Stimulated activated naive CD8-positive, alpha-beta T cell treated with anti-CD3 and anti-CD28 coated beads, Interleukin-15, amount 100 ng/mL, for 72 hours (primary cell): ENCODE data around the gene NAPSA.
"Not testable (repeated sequence)": the region's sequence is repeated elsewhere in the genome, so short reads cannot be mapped to it uniquely, and the experiment has no call there.

ENCODE experiments used
- ATAC-seq: fragments of 150-1000 bp; cut with Tn5 transposase; 2 replicates; pipeline ENCODE4 v1.10.0; 2021; ENCODE audit warnings: mild to moderate bottlenecking, moderate library complexity
- DNase-seq, 2 donors: peaks; one replicate each; pipeline ENCODE4 v3.0.0; 2021 to 2022
- H3K27ac Mint-ChIP-seq, 2 donors: one replicate each; pipeline ENCODE4 v1.8.0; 2022; ENCODE audit warnings: mild to moderate bottlenecking in 2 of 2, mixed read lengths in 2 of 2, moderate library complexity in 2 of 2
- H3K27me3 Mint-ChIP-seq: one replicate; pipeline ENCODE4 v1.8.0; 2022; ENCODE audit warnings: mixed read lengths
- H3K4me1 Mint-ChIP-seq: one replicate; pipeline ENCODE4 v1.8.0; 2022; ENCODE audit warnings: mild to moderate bottlenecking, mixed read lengths
- H3K4me3 Mint-ChIP-seq, 2 donors: one replicate each; pipeline ENCODE4 v1.8.0; 2022; ENCODE audit warnings: mild to moderate bottlenecking in 2 of 2, mixed read lengths in 2 of 2, moderate library complexity in 1 of 2
- H3K9me3 Mint-ChIP-seq, 2 donors: one replicate each; pipeline ENCODE4 v1.8.0; 2022; ENCODE audit warnings: mixed read lengths in 2 of 2

Gene NAPSA

DNA sequence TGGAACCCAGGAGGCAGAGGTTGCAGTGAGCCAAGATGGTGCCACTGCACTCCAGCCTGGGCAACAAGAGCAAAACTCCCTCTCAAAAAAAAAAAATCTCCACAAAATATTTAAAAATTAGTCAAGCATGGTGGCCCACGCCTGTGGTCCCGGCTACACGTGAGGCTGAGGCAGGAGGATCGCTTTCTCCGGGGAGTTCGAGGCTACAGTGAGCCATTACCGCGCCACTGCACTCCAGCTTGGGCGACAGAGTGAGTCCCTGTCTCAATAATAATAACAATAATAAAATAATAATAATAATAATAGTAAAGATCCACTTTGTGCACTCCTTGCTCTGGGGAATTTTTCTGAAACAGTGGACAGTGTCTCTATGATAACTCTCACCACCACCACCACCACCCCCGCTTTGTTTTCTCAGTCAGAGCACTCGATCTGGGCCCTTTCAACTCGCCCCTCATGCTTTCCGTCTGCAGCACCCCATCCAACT is 8.7 kb downstream of the NAPSA start:
- no peak overlapping the region for H3K27ac Mint-ChIP-seq

DNA sequence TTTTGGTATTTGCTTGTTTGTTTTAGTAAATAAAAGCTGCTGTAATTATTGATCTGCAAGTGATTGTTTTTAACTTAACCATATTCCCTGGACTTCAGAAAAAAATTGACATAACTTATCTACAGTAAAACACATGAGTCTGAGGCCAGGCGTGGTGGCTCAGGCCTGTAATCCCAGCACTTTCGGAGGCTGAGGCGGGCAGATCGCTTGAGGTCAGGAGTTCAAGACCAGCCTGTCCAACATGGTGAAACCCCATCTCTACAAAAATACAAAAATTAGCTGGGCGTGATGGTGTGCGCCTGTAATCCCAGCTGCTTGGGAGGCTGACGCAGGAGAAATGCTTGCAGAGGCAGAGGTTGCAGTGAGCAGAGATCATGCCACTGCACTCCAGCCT is 12.0 kb downstream of the NAPSA start:
- not testable (repeated sequence) for DNase-seq, ATAC-seq, H3K27me3 Mint-ChIP-seq, H3K4me3 Mint-ChIP-seq, H3K9me3 Mint-ChIP-seq
- Mint-ChIP-seq H3K27ac (peak overlapping the region in 1 of 2 donors; percentile 19), H3K4me1 (peaks cover 23% of the 10 kb centered on the region)

More for the DNA sequence above, 8.7 kb downstream of the NAPSA start:
- ATAC-seq, result no peak
- no peak for DNase-seq
- Mint-ChIP-seq H3K4me1 (peaks cover 48% of the 10 kb centered on the region), H3K9me3 (peaks cover 0 to 20% of the 10 kb centered on the region in 2 donors), H3K4me3 (peak overlapping the region; percentile 94 to 96), H3K27me3 (no peaks in the 10 kb centered on the region)

DNA sequence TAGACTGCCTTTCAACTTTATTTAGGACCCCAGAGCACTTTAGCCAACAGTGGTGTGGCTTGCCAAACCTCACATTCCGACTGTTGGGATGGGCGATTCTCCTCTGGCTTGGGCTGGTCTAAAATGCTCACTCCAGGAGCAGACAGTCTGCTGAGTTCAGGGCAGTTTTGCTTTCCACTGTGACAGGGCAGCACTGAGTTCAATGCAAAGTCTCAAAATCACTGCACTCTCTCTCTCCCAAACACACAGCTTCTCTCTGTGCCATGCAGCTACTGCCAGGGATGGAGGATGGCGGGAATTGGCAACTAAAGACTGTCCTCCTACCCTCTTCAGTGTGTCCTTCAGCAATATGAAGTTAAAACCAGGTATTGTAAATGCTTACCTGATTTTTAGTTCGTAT is 13.2 kb downstream of the NAPSA start:
- Mint-ChIP-seq H3K4me3 (no peak overlapping the region), H3K27ac (no peak overlapping the region), H3K4me1 (peaks cover 19% of the 10 kb centered on the region), H3K9me3 (no peaks in the 10 kb centered on the region), H3K27me3 (no peaks in the 10 kb centered on the region)
- DNase-seq, result no peak
- ATAC-seq, result no peak

DNA sequence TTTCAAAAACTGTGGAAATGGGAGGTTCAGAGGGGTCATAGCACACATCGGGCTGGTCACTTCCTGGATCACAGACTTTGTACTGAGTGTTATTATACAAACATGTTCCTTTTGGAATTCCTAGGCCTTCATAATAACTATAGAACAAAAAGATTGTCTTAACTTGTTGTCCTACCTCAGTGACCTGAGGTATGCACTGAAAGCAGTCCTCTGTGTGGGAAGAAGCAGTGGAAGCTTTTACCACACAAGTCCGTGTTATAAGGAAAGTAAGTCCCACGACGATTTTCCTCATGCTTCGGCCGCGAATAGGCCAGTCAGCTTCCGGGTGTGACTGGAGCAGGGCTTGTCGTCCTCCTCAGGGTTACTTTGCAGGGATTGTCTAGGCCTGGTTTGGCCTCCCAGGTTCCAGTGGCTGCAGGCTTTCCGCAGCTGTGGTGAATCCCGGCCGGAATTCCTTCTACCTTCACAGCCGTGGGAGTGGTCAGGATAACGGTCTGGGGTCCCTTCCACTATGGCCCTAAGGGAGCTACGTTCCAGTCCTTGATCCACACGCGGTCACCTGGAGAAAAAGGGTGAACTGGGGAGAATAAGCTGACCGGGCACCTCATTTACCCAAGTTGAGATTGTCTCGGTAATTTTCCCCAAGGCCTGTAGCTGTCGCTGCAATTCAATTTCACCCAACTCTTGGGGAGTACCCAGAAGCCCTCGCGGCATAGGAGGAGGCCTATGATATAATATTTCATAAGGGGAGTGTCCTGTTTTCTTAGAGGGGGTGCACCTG is 16.0 kb downstream of the NAPSA start:
- DNase-seq, result no peak
- no peaks in the 10 kb centered on the region for H3K9me3 Mint-ChIP-seq
- H3K27ac Mint-ChIP-seq, result no peak overlapping the region
- no peak for ATAC-seq
- peaks cover 27% of the 10 kb centered on the region for H3K4me1 Mint-ChIP-seq
- no peak overlapping the region for H3K4me3 Mint-ChIP-seq
- H3K27me3 Mint-ChIP-seq, result no peaks in the 10 kb centered on the region

DNA sequence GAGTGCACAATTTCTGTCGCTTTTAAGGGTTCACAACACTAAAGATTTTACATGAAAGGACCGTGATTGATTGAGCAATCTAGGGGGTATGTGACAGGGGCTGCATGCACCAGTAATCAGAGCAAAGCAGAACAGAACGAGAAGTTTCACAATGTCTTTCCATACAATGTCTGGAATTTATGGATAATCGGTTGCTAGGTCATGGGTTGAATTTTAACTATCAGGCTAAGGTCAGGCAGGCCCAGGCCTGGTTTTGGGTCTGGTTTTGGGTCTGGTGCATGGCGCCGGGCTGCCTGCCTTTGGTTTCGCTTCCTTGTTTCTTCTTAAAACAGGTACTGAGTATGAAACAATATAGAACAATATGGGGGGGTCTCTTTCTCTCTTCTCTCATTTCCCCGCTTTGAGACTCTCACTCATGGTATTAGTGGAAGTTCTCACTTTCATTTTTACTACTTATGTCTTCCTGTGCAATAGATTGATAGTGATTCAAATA is 18.3 kb downstream of the NAPSA start:
- peak in 1 of 2 donors; percentile 42 for DNase-seq
- ATAC-seq, result peak; percentile 92
- peak overlapping the region; percentile 52 to 68 for H3K4me3 Mint-ChIP-seq
- peaks cover 36% of the 10 kb centered on the region for H3K4me1 Mint-ChIP-seq
- not testable (repeated sequence) for H3K9me3 Mint-ChIP-seq, H3K27me3 Mint-ChIP-seq
- peak overlapping the region; percentile 4 to 84 for H3K27ac Mint-ChIP-seq

DNA sequence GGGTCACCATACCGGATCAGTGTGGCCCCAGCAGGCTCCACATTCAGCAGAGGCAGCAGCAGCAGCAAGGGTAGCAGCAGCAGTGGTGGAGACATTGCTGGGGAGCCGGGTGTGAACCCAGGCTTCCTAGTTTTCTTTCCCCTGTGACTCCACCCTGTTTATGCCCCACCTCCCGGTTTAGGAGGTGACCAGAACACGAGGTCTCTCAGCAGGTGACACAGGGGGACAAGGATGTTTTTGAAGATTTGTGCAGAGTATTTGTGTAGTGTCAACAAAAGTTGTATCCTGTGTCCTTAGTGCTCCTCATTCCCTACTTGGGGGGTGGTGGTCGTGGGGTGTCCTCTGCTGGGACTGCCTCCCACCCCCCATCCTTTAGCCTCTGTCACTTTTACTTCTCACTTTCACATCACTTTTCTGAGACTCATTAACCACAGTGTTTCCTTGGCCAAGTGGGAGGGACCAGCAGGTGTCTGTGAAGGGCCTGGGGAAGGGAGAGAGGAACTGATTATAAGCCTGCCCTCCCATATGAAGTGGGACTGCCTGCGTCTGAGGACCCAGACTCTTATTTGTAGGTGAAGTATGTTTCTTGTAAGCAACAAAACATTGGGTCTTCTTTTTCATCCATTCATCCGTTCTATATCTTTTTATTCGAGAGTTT is 20.6 kb downstream of the NAPSA start:
- Mint-ChIP-seq H3K9me3 (no peaks in the 10 kb centered on the region), H3K27ac (peak overlapping the region in 1 of 2 donors; percentile 59), H3K27me3 (no peaks in the 10 kb centered on the region), H3K4me1 (peaks cover 36% of the 10 kb centered on the region), H3K4me3 (peak overlapping the region; percentile 39 to 55)
- DNase-seq (no peak), ATAC-seq (no peak)

DNA sequence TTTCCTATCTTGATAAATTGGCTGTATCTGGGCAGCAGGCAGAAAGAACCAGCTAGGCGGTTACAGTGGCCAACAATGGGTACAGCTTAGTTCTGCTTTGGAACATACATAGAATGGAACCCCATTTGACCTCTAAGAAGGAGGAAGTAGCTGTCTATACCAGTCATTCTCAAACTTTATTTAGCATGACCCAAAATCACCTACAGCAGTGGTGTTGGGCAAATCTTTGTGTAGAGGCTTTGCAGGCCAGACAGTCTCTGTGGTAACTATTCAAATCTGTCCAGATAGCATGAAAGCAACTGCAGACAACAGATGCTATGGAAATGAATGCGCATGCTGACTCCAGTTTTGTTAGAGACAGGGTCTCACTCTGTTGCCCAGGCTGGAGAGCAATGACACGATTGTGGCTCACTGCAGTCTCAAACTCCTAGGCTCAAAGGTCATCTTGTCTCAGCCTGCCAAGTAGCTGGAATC is 24.3 kb downstream of the NAPSA start:
- peaks cover 9% of the 10 kb centered on the region for H3K27me3 Mint-ChIP-seq
- H3K27ac Mint-ChIP-seq, result no peak overlapping the region
- no peak overlapping the region for H3K4me3 Mint-ChIP-seq
- DNase-seq (no peak), ATAC-seq (no peak)
- peaks cover 17% of the 10 kb centered on the region for H3K4me1 Mint-ChIP-seq
- H3K9me3 Mint-ChIP-seq, result no peaks in the 10 kb centered on the region

DNA sequence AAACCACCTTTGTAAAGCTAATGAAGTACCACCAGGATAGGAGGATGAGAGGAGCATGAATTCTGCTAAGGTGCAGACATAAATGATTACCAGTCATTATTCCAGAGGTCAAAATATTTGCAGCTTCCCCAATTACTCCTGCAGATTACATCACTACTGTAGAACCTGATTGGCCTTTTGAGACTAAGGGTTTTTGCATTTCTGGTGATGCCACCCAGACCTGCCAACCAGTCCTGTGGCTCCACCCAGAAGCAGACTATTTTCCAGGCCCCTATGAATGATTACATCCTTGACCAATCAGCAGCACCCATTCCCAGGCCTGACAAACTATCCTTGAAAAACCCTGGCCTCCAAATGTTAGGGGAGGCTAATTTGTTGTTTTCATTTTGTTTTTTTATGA is 25.1 kb downstream of the NAPSA start:
- Mint-ChIP-seq H3K4me1 (peaks cover 23% of the 10 kb centered on the region), H3K27ac (no peak overlapping the region), H3K9me3 (peaks cover 0 to 3% of the 10 kb centered on the region in 2 donors), H3K27me3 (peaks cover 14% of the 10 kb centered on the region), H3K4me3 (no peak overlapping the region)
- ATAC-seq (no peak), DNase-seq (no peak)

DNA sequence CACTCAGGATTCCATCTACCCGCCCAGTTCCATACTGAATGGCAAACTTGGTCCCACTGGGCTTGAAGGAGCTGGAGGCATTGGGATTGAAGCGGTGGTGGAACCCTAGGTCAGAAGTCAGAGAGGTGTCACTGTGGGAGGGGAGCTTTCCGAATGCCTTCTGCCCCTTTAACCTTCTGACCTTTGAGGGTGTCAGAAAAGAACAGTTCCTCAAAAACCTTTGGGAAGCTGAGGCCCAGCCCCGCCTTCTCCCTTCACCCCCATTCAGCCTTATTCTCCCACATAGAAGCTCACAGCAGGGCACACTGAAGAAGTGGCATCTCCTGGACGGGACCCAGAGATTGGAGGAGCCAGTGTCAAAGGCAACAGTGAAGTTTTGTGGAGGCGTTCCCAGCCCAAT is 28.4 kb downstream of the NAPSA start:
- ATAC-seq, DNase-seq, H3K4me3 Mint-ChIP-seq, H3K27ac Mint-ChIP-seq: not testable (repeated sequence)
- Mint-ChIP-seq H3K4me1 (peaks cover 37% of the 10 kb centered on the region), H3K9me3 (peaks cover 7 to 11% of the 10 kb centered on the region in 2 donors), H3K27me3 (peaks cover 35% of the 10 kb centered on the region)

DNA sequence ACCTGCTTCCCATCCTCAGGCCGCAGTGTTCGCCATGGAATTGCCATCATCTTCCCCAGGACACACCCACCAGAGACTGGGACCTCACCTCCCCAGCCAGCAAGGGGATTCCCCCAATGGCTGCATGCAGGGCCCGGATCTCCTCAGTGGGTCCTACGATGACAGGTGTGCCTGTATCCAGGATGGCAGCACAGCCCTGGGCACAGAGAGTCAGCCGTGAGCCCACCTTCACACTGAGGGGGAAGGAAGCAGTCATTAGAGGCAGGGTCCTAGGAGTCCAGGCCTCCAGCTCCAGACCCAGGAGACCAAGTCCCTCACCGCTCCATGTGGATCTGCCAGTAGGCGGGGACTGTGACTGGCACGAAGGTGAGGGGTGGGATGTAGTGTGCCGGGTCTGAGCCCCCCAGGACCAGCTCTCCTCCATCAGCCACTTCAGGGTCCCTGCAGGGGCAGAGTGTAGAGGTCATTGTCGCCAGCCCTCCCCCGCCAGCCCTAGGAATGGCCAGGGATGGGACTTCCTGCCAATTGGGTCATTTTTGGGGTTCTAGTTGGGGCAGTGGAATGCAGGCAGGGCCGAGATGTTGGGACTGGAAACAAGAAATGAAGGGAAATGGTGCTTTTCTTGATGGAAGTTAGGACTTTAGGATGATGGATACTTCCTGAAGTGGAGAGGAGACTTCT is 30.6 kb downstream of the NAPSA start:
- DNase-seq (no peak), ATAC-seq (no peak)
- H3K4me1 Mint-ChIP-seq, result peaks cover 57% of the 10 kb centered on the region

DNA sequence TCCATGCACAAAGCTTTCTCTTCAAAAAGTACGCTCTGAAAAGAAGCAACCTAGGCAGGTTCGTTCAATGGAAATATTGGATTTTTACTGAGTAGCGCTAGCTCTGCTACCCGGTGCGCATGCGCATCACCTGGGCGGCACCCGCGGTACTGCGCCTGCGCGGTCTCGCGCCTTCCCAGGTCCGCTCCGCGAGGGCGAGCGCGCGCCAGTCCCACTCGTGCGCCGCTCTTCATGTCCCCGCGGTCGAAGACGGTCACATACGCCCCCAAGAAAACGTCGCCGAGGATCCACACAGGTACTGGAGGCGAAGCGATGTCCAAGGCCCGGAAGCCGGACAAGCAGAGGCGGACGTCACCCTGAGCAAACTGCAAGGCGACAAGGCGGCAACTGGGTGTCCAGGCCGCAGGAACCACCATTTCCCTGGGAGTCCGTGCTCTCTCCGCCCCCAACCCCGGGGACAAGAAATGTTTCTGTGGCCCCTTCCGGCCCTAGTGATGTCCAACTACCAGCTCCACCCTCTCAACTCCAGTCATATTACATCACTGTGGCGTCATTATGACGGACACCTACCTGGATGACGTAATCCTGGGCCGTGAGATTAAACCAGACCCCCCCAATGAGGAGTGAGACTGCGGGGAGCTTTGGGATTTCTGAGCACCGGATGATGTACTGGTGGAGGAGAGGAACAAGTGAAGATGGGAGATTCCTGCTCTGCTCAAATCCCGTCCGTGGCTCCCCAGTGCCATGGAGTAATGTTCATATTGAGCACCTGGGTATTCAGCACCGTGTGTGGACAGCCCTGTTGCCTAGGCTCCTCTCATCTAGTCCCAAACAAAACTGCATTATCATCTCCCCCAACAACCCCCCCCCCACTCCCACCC is 31.5 kb downstream of the NAPSA start:
- H3K4me1 Mint-ChIP-seq, result peaks cover 65% of the 10 kb centered on the region
- ATAC-seq (peak; percentile 35), DNase-seq (peak in 1 of 2 donors; percentile 89)
- H3K27ac Mint-ChIP-seq, result peak overlapping the region; percentile 81 to 97
- H3K9me3 Mint-ChIP-seq, result peaks cover 11 to 14% of the 10 kb centered on the region in 2 donors
- H3K27me3 Mint-ChIP-seq, result peaks cover 62% of the 10 kb centered on the region
- H3K4me3 Mint-ChIP-seq, result peak overlapping the region; percentile 74 to 76

More for the DNA sequence above, 30.6 kb downstream of the NAPSA start:
- peak overlapping the region; percentile 27 to 39 for H3K4me3 Mint-ChIP-seq
- H3K9me3 Mint-ChIP-seq, result peaks cover 8 to 11% of the 10 kb centered on the region in 2 donors
- H3K27me3 Mint-ChIP-seq, result peaks cover 53% of the 10 kb centered on the region
- H3K27ac Mint-ChIP-seq, result no peak overlapping the region

DNA sequence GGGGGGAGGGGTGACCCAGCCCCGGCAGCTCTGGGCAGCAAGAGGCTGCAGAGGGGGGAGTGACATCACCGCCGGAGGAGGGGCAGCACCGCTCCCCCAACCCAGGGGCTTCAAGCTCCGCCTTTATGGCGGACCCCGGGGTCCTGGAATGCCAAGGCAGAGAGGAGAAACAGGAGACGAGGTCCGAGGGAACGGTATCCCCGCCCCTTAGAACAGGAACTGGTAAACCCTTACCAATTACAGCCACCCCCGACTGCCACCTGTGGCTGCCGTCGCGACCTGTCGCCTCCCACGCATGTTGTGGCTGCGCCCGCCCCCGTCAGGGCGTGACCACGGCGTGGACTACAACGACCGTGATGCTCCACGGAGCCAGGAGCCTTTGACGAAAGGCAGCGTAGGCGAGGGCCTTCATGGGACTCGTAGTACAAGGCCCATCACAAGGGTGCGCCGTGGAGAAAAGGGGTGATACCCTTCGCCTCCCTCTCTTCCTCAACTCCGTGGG is 32.2 kb downstream of the NAPSA start:
- Mint-ChIP-seq H3K27me3 (peaks cover 62% of the 10 kb centered on the region), H3K4me1 (peaks cover 65% of the 10 kb centered on the region), H3K4me3 (peak overlapping the region; percentile 74 to 76), H3K27ac (peak overlapping the region; percentile 81 to 97), H3K9me3 (peaks cover 11 to 14% of the 10 kb centered on the region in 2 donors)
- ATAC-seq (peak; percentile 77), DNase-seq (peak; percentile 95 to 97)

DNA sequence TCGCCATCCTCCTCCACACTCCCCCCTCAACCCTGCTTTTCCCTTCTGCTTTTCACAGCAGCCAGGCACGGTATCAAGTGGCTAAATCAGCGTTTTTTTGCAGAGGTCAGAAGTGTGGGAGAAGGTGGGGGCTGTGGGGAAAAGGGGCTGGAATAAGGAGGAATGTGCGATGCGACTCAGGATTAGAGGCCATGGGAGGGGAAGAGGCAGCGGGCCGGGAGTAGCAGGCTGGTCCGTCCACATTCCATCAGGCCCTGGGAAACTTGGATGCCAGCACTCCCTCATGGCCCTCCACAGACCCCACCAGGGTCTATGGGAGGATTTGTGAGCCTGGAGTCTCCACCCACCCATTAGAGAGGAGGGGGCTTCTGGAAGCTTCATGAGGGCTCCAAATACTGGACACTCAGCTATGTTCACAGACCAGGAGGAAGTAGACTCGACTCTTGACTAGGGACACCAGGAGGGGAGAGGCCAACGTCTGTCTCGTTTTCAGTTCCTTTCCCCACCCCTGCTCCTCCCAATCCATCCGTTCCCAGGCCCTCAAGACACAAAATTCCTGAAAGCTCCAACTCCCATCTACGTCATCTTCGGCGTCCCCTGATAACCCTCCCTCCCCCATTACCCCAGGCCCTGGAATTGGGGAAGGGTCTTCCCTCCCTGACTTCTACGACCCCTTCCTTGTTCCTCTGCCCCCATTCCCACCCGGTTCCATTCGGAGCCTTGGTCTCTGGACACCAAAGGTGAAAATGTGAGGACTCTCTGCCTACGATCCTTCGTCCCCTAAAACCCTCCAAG is 33.0 kb downstream of the NAPSA start:
- ATAC-seq, result no peak
- Mint-ChIP-seq H3K4me3 (peak overlapping the region; percentile 74 to 76), H3K4me1 (peaks cover 70% of the 10 kb centered on the region), H3K9me3 (peaks cover 11 to 14% of the 10 kb centered on the region in 2 donors), H3K27me3 (peaks cover 67% of the 10 kb centered on the region), H3K27ac (peak overlapping the region in 1 of 2 donors; percentile 97)
- no peak for DNase-seq

DNA sequence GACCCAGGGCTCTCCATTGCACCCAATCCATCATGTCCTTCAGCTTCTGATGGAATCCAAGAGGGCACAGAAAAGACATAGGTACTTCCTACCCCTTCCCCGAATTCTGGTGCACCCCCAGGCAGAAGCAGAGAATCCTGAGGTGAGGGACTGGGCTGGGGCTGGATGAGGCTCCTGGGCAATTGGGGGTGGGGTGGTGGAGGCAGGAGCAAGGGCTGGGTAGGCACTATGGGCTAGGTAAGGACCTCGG is 33.5 kb downstream of the NAPSA start:
- no peak for DNase-seq
- Mint-ChIP-seq H3K9me3 (peaks cover 11 to 14% of the 10 kb centered on the region in 2 donors), H3K27ac (no peak overlapping the region), H3K27me3 (peaks cover 67% of the 10 kb centered on the region), H3K4me3 (peak overlapping the region; percentile 74 to 76), H3K4me1 (peaks cover 75% of the 10 kb centered on the region)
- ATAC-seq, result no peak
